ENCODE data around the gene SRPK3.

Gene SRPK3

DNA sequence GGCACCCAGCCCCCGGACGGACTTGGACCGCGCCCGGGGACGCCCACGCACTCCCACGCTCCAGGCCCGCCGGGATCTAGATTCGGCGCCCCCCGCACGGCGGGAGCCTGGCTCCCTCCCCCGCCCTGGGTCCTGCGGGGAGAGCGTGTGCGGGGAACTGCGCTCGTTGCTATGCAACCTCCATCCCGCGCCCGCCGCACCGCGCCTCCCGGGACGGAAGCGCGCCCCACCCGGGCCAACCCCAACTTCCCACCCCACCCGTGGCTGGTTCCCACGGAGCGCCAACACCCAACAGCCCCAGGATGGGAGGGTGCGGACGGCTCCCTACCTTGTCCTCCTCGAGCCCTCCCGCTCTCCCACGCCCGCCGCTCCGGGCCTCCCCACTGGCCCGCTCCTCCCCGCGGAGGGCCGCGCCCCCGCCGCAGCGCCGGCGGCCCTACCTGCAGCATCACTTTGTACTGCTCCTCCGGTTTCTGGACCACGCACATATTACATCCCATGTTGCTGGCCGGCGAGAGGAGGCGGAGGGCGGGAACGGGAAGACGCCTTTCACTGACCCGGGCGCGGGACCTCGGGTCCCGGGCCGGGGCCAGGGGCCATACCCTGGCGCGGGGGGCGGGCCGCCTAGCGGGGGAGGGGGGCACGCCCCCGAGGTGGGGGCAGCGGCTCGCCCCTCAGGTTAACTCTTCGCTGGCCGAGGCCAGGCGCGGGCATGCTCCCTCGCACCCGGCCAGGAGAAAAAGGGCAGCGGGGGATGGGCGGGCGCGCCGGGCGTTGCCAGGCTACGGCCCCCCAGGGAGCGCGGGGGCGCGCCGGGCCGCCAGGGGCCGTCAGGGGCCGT, 49.2 kb downstream of the SRPK3 start, which contains the start of gene PDZD4:
Gene PDZD4, minus strand, starts transcription at position 746 of the 841 bp plus-strand sequence. Its CDS starts 246 bp downstream, at position 500.
- TF ChIP-seq, protein P1, sequence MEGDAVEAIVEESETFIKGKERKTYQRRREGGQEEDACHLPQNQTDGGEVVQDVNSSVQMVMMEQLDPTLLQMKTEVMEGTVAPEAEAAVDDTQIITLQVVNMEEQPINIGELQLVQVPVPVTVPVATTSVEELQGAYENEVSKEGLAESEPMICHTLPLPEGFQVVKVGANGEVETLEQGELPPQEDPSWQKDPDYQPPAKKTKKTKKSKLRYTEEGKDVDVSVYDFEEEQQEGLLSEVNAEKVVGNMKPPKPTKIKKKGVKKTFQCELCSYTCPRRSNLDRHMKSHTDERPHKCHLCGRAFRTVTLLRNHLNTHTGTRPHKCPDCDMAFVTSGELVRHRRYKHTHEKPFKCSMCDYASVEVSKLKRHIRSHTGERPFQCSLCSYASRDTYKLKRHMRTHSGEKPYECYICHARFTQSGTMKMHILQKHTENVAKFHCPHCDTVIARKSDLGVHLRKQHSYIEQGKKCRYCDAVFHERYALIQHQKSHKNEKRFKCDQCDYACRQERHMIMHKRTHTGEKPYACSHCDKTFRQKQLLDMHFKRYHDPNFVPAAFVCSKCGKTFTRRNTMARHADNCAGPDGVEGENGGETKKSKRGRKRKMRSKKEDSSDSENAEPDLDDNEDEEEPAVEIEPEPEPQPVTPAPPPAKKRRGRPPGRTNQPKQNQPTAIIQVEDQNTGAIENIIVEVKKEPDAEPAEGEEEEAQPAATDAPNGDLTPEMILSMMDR (conservative IDR thresholded peaks at IDR 0.05; ENCODE audit: low read depth, low read length) = no peak
- DNase-seq (ENCODE audit: low read depth) = no peak
- no peak within 1 kb of the TSS for H3K4me3 ChIP-seq (ENCODE audit: low read depth, low read length)

DNA sequence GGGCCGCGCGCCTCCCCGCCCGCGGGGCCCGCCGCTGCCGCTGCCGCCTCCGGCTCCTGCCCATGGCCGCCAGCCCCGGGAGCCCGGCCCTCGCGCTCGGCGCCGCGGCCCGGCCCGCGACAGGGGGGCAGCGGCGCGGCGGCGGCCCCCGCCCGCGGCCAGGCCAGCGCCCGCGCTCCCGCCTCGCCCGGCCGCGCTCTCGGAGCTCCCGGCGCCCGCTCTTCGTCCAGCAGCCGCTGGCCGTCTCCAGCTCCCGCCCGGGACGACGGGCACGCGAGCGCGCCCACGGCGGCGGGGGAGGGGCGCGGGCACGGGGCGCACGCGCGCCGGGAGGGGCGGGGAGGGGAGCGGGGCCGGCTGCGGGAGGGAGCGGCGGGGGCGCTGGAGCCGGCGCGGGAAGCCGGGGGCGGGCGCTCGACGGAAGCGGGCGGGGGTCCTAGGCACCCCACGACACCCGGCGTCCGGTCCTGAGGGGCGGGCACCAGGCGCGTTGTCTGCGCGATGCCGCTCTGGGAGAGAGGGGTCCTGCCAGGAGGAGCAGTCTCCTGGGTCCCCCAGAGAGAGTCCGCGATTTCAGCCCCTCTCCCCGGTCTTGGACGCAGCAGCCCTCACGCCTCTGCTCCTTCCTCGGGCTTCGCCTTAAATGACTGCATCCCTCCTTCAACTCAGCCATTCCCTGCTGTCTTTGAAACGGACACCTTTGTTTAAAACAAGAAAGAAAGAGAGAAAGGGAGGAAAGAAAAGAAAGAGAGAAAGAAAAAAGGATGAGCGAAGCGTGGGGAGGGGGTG, 50.0 kb downstream of the SRPK3 start:
- no peak overlapping the region for H3K4me3 ChIP-seq (ENCODE audit: low read depth, low read length)
- TF ChIP-seq, protein P1 (conservative IDR thresholded peaks at IDR 0.05; ENCODE audit: low read depth, low read length) = no peak
- no peak for DNase-seq (ENCODE audit: low read depth)

DNA sequence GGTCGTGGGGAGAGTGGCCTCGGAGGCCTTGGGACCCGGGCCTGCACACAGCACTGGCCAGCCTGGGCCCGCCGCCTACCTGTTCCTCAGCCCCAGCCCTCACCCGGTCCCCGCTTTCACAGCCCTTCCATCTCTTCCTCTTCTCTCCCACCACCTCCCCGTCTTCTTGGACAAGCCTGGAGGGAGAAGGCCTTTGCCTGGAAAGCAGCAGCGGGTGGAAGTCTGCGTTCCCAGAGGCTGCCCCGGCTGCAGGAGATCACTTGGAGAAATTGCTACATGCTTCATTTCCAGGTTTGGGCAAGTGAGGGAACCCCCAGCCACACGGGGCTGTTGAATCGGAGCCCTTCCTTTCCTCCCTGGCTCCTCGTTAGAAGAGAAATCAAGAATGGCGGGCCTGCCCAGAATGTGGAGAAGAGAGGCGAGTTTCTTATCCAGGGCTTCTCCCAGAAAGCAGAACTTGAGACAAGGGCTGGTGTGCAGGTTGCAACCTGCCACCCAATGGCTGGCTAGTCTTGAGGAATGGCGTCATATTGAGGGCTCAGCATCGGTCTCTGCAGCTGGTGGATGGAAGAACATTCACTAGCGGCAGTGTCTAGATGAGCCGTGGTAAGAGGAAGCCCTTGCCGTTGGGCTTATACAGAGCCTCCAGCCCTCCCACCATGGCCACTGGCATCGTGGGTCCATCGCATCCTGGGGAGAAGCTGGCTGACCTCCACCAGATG, 50.7 kb downstream of the SRPK3 start:
- TF ChIP-seq, protein P1 (conservative IDR thresholded peaks at IDR 0.05; ENCODE audit: low read depth, low read length) = no peak
- no peak for DNase-seq (ENCODE audit: low read depth)
- H3K4me3 ChIP-seq (ENCODE audit: low read depth, low read length) = no peak overlapping the region

DNA sequence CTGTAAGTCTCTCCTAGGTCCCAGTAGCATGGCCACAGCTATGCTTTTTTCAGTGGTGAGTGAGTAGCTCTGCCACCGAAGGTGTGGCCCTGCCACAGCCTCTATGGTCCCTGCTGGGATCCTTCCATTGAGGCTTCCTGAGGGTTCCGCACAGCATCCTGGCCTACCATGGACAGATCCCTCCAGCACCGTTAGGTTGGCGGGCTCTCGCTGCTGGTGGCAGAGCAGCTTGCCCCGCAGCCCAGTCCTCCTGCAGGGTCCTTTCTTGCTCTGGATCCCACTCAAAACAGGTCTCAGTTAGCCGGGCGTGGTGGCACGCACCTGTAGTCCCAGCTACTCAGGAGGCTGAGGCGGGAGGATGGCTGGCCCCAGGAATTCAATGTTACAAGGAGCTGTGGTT, 51.9 kb downstream of the SRPK3 start:
- DNase-seq (ENCODE audit: low read depth) = no peak
- no peak overlapping the region for H3K4me3 ChIP-seq (ENCODE audit: low read depth, low read length)
- TF ChIP-seq, protein P1 (conservative IDR thresholded peaks at IDR 0.05; ENCODE audit: low read depth, low read length) = no peak

All from choroid plexus epithelial cell (primary cell).